ENCODE results near the gene JAG2.

DNA sequence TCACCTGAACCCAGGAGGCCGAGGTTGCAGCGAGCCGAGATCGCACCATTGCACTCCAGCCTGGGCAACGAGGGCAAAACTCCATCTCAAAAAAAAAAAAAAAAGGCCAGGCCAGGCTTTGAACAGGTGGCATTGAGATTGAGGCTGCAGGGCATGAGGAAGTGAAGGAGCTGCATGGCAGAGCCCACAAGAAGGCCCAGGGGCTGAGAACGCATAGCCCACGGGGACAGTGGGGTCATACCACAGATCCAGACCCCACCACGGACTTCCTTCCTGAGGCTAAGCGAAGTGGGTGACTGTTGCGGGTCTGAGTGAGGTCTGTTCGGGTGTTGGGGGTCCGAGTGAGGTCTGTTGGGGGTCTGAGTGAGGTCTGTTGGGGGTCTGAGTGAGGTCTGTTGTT lies 7.8 kb downstream of the JAG2 start:
- TF ChIP-seq, protein P1, sequence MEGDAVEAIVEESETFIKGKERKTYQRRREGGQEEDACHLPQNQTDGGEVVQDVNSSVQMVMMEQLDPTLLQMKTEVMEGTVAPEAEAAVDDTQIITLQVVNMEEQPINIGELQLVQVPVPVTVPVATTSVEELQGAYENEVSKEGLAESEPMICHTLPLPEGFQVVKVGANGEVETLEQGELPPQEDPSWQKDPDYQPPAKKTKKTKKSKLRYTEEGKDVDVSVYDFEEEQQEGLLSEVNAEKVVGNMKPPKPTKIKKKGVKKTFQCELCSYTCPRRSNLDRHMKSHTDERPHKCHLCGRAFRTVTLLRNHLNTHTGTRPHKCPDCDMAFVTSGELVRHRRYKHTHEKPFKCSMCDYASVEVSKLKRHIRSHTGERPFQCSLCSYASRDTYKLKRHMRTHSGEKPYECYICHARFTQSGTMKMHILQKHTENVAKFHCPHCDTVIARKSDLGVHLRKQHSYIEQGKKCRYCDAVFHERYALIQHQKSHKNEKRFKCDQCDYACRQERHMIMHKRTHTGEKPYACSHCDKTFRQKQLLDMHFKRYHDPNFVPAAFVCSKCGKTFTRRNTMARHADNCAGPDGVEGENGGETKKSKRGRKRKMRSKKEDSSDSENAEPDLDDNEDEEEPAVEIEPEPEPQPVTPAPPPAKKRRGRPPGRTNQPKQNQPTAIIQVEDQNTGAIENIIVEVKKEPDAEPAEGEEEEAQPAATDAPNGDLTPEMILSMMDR (IDR thresholded peaks at IDR 0.05), result no peak
- TF ChIP-seq POLR2A (IDR thresholded peaks at IDR 0.05), result no peak
